GM12878 (cell line): ENCODE data around the gene MINPP1. TPM values are rescaled to one million over a fixed set of nuclear protein-coding genes. Genes with fewer than 3 reads are reported as not detected.

Source experiments
- BCL11A ChIP-seq: IDR thresholded peaks from 2 replicates; pipeline ENCODE4 v1.6.1; 2011; ENCODE audit warnings: low read depth, low read length
- CBFB ChIP-seq: IDR thresholded peaks from 2 replicates; pipeline ENCODE4 v1.6.1; 2016; ENCODE audit warnings: antibody characterized with exemption, low read depth
- CREB1 ChIP-seq: IDR thresholded peaks from 2 replicates; pipeline ENCODE4 v1.6.1; 2012; ENCODE audit warnings: low read depth, mild to moderate bottlenecking, inconsistent platforms
- ESRRA ChIP-seq: IDR thresholded peaks from 2 replicates; pipeline ENCODE4 v1.6.1; 2012; ENCODE audit warnings: mild to moderate bottlenecking, low read length, improper control_type of control experiment
- EZH2 ChIP-seq: IDR thresholded peaks from 2 replicates; pipeline ENCODE4 v1.6.1; 2012; ENCODE audit warnings: low read depth, mild to moderate bottlenecking, control low read depth, inconsistent platforms, low read length, borderline replicate concordance; ENCODE audit not compliant: control insufficient read depth
- HDGF ChIP-seq: fragments of 450-650 bp; IDR thresholded peaks from 2 replicates; pipeline ENCODE4 v1.6.1; 2016; ENCODE audit warnings: antibody characterized with exemption
- MTA3 ChIP-seq: IDR thresholded peaks from 2 replicates; pipeline ENCODE4 v1.6.1; 2012; ENCODE audit warnings: low read length, inconsistent platforms, borderline replicate concordance
- STAT3 ChIP-seq: IDR thresholded peaks from 2 replicates; pipeline ENCODE4 v1.6.1; 2011; ENCODE audit warnings: low read depth, low read length, improper control_type of control experiment
- TCF12 ChIP-seq: IDR thresholded peaks from 2 replicates; pipeline ENCODE4 v1.6.1; 2011; ENCODE audit warnings: low read depth, mild to moderate bottlenecking, low read length
- WRNIP1 ChIP-seq: IDR thresholded peaks from 2 replicates; pipeline ENCODE4 v1.6.1; 2011; ENCODE audit warnings: low read depth, low read length, improper control_type of control experiment, borderline replicate concordance
- YY1 ChIP-seq: IDR thresholded peaks from 2 replicates; pipeline ENCODE4 v1.6.1; 2011; ENCODE audit warnings: low read depth, mild to moderate bottlenecking, low read length
- polyA plus RNA-seq, 11 experiments: library from polyadenylated mRNA; depleted of rRNA in 4 of 11; unstranded in 6 of 11; stranded (reverse) in 5 of 11; fragments of >200 nt; fragmentation: Nextera tagmentation in 4 of 11; fragmentation: Illumina TruSeq in 1 of 11; extraction: Ambion mirVana in 4 of 11; extraction: Trizol in 1 of 11; gene quantifications; 1 replicate in 1 of 11; 2 replicates in 10 of 11; pipeline versions ENCODE4 v1.2.1 to v1.2.3, GENCODE V29; 2011 to 2016; ENCODE audit warnings: inconsistent platforms in 2 of 11, missing spikeins in 2 of 11, low read depth in 1 of 11
- total RNA-seq, 4 experiments: library from RNA; depleted of rRNA in 3 of 4; stranded (reverse); fragments of >200 nt in 3 of 4; fragmentation: Illumina TruSeq in 1 of 4; extraction: Trizol in 1 of 4; gene quantifications; 2 replicates each; pipeline versions ENCODE4 v1.2.1 to v1.2.3, GENCODE V29; 2013 to 2021
- TF ChIP-seq, protein P1 (sequence below): IDR thresholded peaks from 2 replicates; pipeline ENCODE4 v1.6.1; 2012; ENCODE audit warnings: low read depth, low read length, improper control_type of control experiment
- TF ChIP-seq, protein P2 (sequence below): fragments of 450-650 bp; IDR thresholded peaks from 2 replicates; pipeline ENCODE4 v1.6.1; 2017; ENCODE audit warnings: mild to moderate bottlenecking, low read depth, inconsistent platforms; ENCODE audit not compliant: poor library complexity, severe bottlenecking
- TF ChIP-seq, protein P3 (sequence below): IDR thresholded peaks from 2 replicates; pipeline ENCODE4 v1.6.1; 2012; ENCODE audit warnings: low read length, inconsistent platforms
- TF ChIP-seq, protein P4 (sequence below): fragments of 450-650 bp; IDR thresholded peaks from 2 replicates; pipeline ENCODE4 v1.6.1; 2017; ENCODE audit warnings: borderline replicate concordance
- TF ChIP-seq, protein P5 (sequence below): fragments of 450-650 bp; IDR thresholded peaks from 2 replicates; pipeline ENCODE4 v1.6.1; 2018; ENCODE audit warnings: borderline replicate concordance, mild to moderate bottlenecking; ENCODE audit not compliant: partially characterized antibody
- TF ChIP-seq, protein P6 (sequence below): fragments of 450-650 bp; formaldehyde crosslinking; IDR thresholded peaks from 2 replicates; pipeline ENCODE4 v1.4.0; 2020; ENCODE audit warnings: mild to moderate bottlenecking, moderate library complexity

Gene MINPP1
- total and polyA plus RNA-seq, 10 of the 15 experiments (the other 5 are each of a cell fraction or from before 2014, with no cell fraction given), result 3.9 to 29.2 (median 10.7) TPM

DNA sequence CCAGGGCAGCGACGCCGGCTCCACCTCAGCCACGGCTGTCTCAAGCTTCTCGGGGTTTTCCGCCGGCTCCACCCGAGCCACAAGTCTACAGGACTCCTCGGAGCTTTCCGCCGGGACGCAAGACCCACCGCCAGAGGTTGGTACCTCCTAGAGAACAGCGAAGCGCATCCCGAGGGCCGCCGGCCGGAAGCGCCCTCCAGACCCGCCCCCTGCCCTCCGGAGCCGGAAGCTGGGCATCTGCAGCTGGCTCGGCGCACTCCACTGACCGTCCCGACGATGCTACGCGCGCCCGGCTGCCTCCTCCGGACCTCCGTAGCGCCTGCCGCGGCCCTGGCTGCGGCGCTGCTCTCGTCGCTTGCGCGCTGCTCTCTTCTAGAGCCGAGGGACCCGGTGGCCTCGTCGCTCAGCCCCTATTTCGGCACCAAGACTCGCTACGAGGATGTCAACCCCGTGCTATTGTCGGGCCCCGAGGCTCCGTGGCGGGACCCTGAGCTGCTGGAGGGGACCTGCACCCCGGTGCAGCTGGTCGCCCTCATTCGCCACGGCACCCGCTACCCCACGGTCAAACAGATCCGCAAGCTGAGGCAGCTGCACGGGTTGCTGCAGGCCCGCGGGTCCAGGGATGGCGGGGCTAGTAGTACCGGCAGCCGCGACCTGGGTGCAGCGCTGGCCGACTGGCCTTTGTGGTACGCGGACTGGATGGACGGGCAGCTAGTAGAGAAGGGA is at the start of gene MINPP1 (continued):
- TF ChIP-seq, protein P1, sequence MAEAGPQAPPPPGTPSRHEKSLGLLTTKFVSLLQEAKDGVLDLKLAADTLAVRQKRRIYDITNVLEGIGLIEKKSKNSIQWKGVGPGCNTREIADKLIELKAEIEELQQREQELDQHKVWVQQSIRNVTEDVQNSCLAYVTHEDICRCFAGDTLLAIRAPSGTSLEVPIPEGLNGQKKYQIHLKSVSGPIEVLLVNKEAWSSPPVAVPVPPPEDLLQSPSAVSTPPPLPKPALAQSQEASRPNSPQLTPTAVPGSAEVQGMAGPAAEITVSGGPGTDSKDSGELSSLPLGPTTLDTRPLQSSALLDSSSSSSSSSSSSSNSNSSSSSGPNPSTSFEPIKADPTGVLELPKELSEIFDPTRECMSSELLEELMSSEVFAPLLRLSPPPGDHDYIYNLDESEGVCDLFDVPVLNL, result no peak
- 0 out of 2 replicates have a peak, but pooled peaks have one; percentile 24 for TF ChIP-seq HDGF
- TF ChIP-seq, protein P2, sequence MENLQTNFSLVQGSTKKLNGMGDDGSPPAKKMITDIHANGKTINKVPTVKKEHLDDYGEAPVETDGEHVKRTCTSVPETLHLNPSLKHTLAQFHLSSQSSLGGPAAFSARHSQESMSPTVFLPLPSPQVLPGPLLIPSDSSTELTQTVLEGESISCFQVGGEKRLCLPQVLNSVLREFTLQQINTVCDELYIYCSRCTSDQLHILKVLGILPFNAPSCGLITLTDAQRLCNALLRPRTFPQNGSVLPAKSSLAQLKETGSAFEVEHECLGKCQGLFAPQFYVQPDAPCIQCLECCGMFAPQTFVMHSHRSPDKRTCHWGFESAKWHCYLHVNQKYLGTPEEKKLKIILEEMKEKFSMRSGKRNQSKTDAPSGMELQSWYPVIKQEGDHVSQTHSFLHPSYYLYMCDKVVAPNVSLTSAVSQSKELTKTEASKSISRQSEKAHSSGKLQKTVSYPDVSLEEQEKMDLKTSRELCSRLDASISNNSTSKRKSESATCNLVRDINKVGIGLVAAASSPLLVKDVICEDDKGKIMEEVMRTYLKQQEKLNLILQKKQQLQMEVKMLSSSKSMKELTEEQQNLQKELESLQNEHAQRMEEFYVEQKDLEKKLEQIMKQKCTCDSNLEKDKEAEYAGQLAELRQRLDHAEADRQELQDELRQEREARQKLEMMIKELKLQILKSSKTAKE, result no peak
- TF ChIP-seq TCF12, result peak; percentile 81; the same call in 1 of the 2 replicates
- 0 out of 2 replicates have a peak, but pooled peaks have one; percentile 12 for TF ChIP-seq BCL11A
- TF ChIP-seq, protein P3, sequence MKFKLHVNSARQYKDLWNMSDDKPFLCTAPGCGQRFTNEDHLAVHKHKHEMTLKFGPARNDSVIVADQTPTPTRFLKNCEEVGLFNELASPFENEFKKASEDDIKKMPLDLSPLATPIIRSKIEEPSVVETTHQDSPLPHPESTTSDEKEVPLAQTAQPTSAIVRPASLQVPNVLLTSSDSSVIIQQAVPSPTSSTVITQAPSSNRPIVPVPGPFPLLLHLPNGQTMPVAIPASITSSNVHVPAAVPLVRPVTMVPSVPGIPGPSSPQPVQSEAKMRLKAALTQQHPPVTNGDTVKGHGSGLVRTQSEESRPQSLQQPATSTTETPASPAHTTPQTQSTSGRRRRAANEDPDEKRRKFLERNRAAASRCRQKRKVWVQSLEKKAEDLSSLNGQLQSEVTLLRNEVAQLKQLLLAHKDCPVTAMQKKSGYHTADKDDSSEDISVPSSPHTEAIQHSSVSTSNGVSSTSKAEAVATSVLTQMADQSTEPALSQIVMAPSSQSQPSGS, result no peak
- no peak for TF ChIP-seq EZH2
- TF ChIP-seq, protein P4, sequence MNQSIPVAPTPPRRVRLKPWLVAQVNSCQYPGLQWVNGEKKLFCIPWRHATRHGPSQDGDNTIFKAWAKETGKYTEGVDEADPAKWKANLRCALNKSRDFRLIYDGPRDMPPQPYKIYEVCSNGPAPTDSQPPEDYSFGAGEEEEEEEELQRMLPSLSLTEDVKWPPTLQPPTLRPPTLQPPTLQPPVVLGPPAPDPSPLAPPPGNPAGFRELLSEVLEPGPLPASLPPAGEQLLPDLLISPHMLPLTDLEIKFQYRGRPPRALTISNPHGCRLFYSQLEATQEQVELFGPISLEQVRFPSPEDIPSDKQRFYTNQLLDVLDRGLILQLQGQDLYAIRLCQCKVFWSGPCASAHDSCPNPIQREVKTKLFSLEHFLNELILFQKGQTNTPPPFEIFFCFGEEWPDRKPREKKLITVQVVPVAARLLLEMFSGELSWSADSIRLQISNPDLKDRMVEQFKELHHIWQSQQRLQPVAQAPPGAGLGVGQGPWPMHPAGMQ, result no peak
- TF ChIP-seq CBFB, result no peak
- TF ChIP-seq, protein P5, sequence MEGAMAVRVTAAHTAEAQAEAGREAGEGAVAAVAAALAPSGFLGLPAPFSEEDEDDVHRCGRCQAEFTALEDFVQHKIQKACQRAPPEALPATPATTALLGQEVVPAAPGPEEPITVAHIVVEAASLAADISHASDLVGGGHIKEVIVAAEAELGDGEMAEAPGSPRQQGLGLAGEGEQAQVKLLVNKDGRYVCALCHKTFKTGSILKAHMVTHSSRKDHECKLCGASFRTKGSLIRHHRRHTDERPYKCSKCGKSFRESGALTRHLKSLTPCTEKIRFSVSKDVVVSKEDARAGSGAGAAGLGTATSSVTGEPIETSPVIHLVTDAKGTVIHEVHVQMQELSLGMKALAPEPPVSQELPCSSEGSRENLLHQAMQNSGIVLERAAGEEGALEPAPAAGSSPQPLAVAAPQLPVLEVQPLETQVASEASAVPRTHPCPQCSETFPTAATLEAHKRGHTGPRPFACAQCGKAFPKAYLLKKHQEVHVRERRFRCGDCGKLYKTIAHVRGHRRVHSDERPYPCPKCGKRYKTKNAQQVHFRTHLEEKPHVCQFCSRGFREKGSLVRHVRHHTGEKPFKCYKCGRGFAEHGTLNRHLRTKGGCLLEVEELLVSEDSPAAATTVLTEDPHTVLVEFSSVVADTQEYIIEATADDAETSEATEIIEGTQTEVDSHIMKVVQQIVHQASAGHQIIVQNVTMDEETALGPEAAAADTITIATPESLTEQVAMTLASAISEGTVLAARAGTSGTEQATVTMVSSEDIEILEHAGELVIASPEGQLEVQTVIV, result peak; percentile 27
- TF ChIP-seq CREB1, result peak; percentile 80
- no peak for TF ChIP-seq WRNIP1
- no peak for TF ChIP-seq ESRRA
- TF ChIP-seq STAT3, result no peak
- TF ChIP-seq, protein P6, sequence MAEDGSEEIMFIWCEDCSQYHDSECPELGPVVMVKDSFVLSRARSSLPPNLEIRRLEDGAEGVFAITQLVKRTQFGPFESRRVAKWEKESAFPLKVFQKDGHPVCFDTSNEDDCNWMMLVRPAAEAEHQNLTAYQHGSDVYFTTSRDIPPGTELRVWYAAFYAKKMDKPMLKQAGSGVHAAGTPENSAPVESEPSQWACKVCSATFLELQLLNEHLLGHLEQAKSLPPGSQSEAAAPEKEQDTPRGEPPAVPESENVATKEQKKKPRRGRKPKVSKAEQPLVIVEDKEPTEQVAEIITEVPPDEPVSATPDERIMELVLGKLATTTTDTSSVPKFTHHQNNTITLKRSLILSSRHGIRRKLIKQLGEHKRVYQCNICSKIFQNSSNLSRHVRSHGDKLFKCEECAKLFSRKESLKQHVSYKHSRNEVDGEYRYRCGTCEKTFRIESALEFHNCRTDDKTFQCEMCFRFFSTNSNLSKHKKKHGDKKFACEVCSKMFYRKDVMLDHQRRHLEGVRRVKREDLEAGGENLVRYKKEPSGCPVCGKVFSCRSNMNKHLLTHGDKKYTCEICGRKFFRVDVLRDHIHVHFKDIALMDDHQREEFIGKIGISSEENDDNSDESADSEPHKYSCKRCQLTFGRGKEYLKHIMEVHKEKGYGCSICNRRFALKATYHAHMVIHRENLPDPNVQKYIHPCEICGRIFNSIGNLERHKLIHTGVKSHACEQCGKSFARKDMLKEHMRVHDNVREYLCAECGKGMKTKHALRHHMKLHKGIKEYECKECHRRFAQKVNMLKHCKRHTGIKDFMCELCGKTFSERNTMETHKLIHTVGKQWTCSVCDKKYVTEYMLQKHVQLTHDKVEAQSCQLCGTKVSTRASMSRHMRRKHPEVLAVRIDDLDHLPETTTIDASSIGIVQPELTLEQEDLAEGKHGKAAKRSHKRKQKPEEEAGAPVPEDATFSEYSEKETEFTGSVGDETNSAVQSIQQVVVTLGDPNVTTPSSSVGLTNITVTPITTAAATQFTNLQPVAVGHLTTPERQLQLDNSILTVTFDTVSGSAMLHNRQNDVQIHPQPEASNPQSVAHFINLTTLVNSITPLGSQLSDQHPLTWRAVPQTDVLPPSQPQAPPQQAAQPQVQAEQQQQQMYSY, result no peak
- TF ChIP-seq YY1, result peak; percentile 33
- no peak; the same call in 1 of the 2 replicates for TF ChIP-seq MTA3
